Measurements from ENCODE around the gene PDCD4. TPM values are rescaled to one million over a fixed set of nuclear protein-coding genes. Genes with fewer than 3 reads are reported as not detected.

The PDCD4 gene
- total and polyA plus RNA-seq, 2 of the 4 experiments (the other 2 are of a cell fraction): 10.9 to 49.7 TPM

DNA sequence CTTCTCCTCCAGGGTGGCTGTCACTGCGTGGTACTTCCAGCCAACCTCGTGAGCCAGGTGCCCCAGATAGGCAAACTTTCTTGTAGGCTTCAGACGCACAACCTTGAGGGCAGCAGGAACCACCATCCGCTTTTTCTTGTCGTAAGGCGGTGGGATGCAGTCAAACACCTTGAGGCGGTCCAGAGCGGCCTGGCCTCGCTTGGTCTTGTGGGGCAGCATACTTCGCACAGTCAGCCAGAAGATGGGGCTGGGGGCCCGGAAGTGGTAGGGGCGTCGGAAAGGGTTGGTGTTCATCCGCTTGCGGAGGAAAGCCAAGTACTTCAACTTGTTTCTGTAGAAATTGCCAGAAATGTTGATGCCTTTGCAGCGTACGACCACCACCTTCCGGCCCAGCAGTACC lies 65.0 kb downstream of the PDCD4 start:
- intact Hi-C loops (cut with micrococcal nuclease) (no loop called here), in situ Hi-C loops (cut with MboI; ENCODE audit: low sequenced_read_pairs) (no loop called here), dilution Hi-C loops (cut with HindIII; ENCODE audit: low sequenced_read_pairs, unreplicated experiment) (no loop called here)
- no peak overlapping the region for H3K4ac ChIP-seq (ENCODE audit: low read depth, low read length)
- no peaks in the 10 kb centered on the region for H3K9me3 ChIP-seq (ENCODE audit: control insufficient read depth, insufficient read depth, low read length)
- no TSS peak for BruUV-seq (replicated peaks)
- no peak overlapping the region for H3K18ac ChIP-seq (ENCODE audit: low read depth, low read length)
- no peak for TF ChIP-seq BHLHE40 (IDR thresholded peaks at IDR 0.05; ENCODE audit: low read depth, low read length)
- no peak for TF ChIP-seq FOS (IDR thresholded peaks at IDR 0.05; ENCODE audit: low read depth, low read length)
- TF ChIP-seq, protein P1, sequence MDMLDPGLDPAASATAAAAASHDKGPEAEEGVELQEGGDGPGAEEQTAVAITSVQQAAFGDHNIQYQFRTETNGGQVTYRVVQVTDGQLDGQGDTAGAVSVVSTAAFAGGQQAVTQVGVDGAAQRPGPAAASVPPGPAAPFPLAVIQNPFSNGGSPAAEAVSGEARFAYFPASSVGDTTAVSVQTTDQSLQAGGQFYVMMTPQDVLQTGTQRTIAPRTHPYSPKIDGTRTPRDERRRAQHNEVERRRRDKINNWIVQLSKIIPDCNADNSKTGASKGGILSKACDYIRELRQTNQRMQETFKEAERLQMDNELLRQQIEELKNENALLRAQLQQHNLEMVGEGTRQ (IDR thresholded peaks at IDR 0.05; ENCODE audit: low read depth, low read length): no peak
- TF ChIP-seq RCOR1 (IDR thresholded peaks at IDR 0.05; ENCODE audit: insufficient replicate concordance, low read length): no peak
- no peak for TF ChIP-seq CEBPB (IDR thresholded peaks at IDR 0.05; ENCODE audit: low read depth, low read length)
- no peak for TF ChIP-seq MAZ (IDR thresholded peaks at IDR 0.05; ENCODE audit: borderline replicate concordance, low read depth, low read length)
- no peak for TF ChIP-seq RAD21 (IDR thresholded peaks at IDR 0.05; ENCODE audit: low read length)
- no peak for TF ChIP-seq CTCF (conservative IDR thresholded peaks at IDR 0.05; ENCODE audit: low read depth, low read length)
- no peak for TF ChIP-seq CHD1 (IDR thresholded peaks at IDR 0.05; ENCODE audit: low read depth, low read length)
- TF ChIP-seq NFE2L2 (IDR thresholded peaks at IDR 0.05; ENCODE audit: low read depth, low read length): no peak
- TF ChIP-seq SMC3 (IDR thresholded peaks at IDR 0.05; ENCODE audit: low read depth, low read length): no peak
- TF ChIP-seq MXI1 (IDR thresholded peaks at IDR 0.05; ENCODE audit: borderline replicate concordance, low read depth, low read length): no peak
- no peak for TF ChIP-seq RFX5 (IDR thresholded peaks at IDR 0.05; ENCODE audit: low read depth, low read length)
- TF ChIP-seq ELK1 (IDR thresholded peaks at IDR 0.05; ENCODE audit: borderline replicate concordance, low read depth, low read length): no peak
- no peak for TF ChIP-seq MAFK (IDR thresholded peaks at IDR 0.05; ENCODE audit: low read depth, low read length)
- no peak for TF ChIP-seq POLR2A (IDR thresholded peaks at IDR 0.05; ENCODE audit: low read depth, low read length)
- H2AK5ac ChIP-seq (ENCODE audit: low read depth, low read length): no peak overlapping the region
- H4K5ac ChIP-seq (ENCODE audit: low read depth, low read length): no peak overlapping the region
- H2AFZ ChIP-seq (replicated peaks; ENCODE audit: low read length, poor library complexity): no peak overlapping the region
- H3K9ac ChIP-seq (ENCODE audit: low read depth, low read length): no peak overlapping the region
- CTCF ChIA-PET: no interaction called here
- no peak overlapping the region for H2BK15ac ChIP-seq (ENCODE audit: low read depth, low read length)
- H2BK120ac ChIP-seq (ENCODE audit: low read depth, low read length): no peak overlapping the region
- H4K20me1 ChIP-seq (ENCODE audit: insufficient read depth, low read length): peaks cover 43% of the 10 kb centered on the region
- no peak overlapping the region for H3K14ac ChIP-seq (replicated peaks; ENCODE audit: low read depth, low read length)
- no peak overlapping the region for H3K27ac ChIP-seq (ENCODE audit: insufficient read depth, low read length)
- peaks cover 9% of the 10 kb centered on the region for H3K9me1 ChIP-seq (ENCODE audit: insufficient read depth, low read length)
- no peaks in the 10 kb centered on the region for H3K27me3 ChIP-seq (ENCODE audit: control insufficient read depth, insufficient read depth, low read length)
- no peak overlapping the region for H2AK9ac ChIP-seq (replicated peaks; ENCODE audit: low read depth, low read length, poor library complexity)
- 98% methylated on average over 15 of the region's 18 CpGs; no CpG with 5 or more reads in 1 of the 2 experiments for WGBS, 2 experiments (ENCODE audit: extremely low coverage in 2 of 2, insufficient read length in 1 of 2)
- no peak overlapping the region for H2BK20ac ChIP-seq (ENCODE audit: low read depth, low read length)
- peaks cover 4% of the 10 kb centered on the region for H3K4me1 ChIP-seq (ENCODE audit: control insufficient read depth, insufficient read depth, low read length)
- H4K91ac ChIP-seq (ENCODE audit: insufficient read depth, low read depth, low read length): no peak overlapping the region
- no peak overlapping the region for H4K8ac ChIP-seq (ENCODE audit: low read depth in 2 of 2, low read length in 2 of 2)
- H3K23ac ChIP-seq (ENCODE audit: low read depth, low read length): no peak overlapping the region
- no peak overlapping the region for H3K4me3 ChIP-seq (ENCODE audit: insufficient read depth, low read depth, low read length)
- peaks cover 5% of the 10 kb centered on the region; the same call in 1 of the 2 replicates for H3K36me3 ChIP-seq (ENCODE audit: control insufficient read depth, insufficient read depth, low read length)
- no peak for DNase-seq
- H2BK5ac ChIP-seq (ENCODE audit: low read depth, low read length, poor library complexity, severe bottlenecking): no peak overlapping the region
- POLR2A ChIA-PET (ENCODE audit: unreplicated experiment): no interaction called here
- no peak overlapping the region for H3K4me2 ChIP-seq (ENCODE audit: low read depth, low read length)
- no peak for ATAC-seq (ENCODE audit: low read depth)
- H3K79me1 ChIP-seq (ENCODE audit: low read depth in 1 of 2, low read length in 2 of 2): peaks cover 11 to 48% of the 10 kb centered on the region in 2 experiments
- H3K56ac ChIP-seq (ENCODE audit: extremely low read depth, insufficient read depth, low read length): no peak overlapping the region

Measured in IMR-90 (cell line).